ENCODE data around the gene FRMD4A.

Gene FRMD4A

GRCh38 chr10:14180911-14181566, 149.7 kb downstream of the FRMD4A start:
- TF ChIP-seq, protein P1, sequence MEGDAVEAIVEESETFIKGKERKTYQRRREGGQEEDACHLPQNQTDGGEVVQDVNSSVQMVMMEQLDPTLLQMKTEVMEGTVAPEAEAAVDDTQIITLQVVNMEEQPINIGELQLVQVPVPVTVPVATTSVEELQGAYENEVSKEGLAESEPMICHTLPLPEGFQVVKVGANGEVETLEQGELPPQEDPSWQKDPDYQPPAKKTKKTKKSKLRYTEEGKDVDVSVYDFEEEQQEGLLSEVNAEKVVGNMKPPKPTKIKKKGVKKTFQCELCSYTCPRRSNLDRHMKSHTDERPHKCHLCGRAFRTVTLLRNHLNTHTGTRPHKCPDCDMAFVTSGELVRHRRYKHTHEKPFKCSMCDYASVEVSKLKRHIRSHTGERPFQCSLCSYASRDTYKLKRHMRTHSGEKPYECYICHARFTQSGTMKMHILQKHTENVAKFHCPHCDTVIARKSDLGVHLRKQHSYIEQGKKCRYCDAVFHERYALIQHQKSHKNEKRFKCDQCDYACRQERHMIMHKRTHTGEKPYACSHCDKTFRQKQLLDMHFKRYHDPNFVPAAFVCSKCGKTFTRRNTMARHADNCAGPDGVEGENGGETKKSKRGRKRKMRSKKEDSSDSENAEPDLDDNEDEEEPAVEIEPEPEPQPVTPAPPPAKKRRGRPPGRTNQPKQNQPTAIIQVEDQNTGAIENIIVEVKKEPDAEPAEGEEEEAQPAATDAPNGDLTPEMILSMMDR (IDR thresholded peaks at IDR 0.05): no peak

DNA sequence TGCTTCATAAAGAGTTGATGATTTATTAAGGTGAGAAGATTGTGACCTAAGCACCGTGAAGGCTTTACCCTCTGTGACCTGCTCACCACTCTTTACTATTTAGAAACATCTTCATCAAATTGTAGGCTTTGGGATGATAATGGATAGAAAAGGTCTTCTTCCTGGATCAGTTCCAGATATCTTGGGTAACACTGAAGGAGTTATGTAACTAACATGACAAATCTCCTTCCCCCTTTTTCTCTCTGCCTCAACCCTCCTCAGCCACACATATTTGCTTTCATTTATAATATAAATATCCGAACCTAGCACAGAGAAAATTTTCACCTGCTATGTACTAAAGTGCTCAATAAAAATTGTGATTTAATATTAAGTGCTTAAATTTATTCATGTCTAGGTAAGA, 151.5 kb downstream of the FRMD4A start:
- TF ChIP-seq, protein P1 (IDR thresholded peaks at IDR 0.05): no peak
- H3K4me1 ChIP-seq (ENCODE audit: control insufficient read depth in 1 of 2, insufficient read depth in 1 of 2, low read depth in 1 of 2, low read length in 1 of 2): no peaks in the 10 kb centered on the region
- no peaks in the 10 kb centered on the region for H3K9me3 ChIP-seq
- no peak overlapping the region for H3K27ac ChIP-seq
- H3K4me3 ChIP-seq (ENCODE audit: low read depth in 1 of 2, low read length in 1 of 2): no peak overlapping the region
- H3K27me3 ChIP-seq: peaks cover 70% of the 10 kb centered on the region
- H3K36me3 ChIP-seq: no peaks in the 10 kb centered on the region

More at GRCh38 chr10:14180911-14181566, 149.7 kb downstream of the FRMD4A start:
- Histone ChIP-seq H3K4me3 (ENCODE audit: low read depth in 1 of 2, low read length in 1 of 2) (no peak overlapping the region), H3K27ac (no peak overlapping the region), H3K27me3 (peaks cover 52% of the 10 kb centered on the region), H3K36me3 (no peaks in the 10 kb centered on the region), H3K9me3 (no peaks in the 10 kb centered on the region), H3K4me1 (ENCODE audit: control insufficient read depth in 1 of 2, insufficient read depth in 1 of 2, low read depth in 1 of 2, low read length in 1 of 2) (no peaks in the 10 kb centered on the region)

DNA sequence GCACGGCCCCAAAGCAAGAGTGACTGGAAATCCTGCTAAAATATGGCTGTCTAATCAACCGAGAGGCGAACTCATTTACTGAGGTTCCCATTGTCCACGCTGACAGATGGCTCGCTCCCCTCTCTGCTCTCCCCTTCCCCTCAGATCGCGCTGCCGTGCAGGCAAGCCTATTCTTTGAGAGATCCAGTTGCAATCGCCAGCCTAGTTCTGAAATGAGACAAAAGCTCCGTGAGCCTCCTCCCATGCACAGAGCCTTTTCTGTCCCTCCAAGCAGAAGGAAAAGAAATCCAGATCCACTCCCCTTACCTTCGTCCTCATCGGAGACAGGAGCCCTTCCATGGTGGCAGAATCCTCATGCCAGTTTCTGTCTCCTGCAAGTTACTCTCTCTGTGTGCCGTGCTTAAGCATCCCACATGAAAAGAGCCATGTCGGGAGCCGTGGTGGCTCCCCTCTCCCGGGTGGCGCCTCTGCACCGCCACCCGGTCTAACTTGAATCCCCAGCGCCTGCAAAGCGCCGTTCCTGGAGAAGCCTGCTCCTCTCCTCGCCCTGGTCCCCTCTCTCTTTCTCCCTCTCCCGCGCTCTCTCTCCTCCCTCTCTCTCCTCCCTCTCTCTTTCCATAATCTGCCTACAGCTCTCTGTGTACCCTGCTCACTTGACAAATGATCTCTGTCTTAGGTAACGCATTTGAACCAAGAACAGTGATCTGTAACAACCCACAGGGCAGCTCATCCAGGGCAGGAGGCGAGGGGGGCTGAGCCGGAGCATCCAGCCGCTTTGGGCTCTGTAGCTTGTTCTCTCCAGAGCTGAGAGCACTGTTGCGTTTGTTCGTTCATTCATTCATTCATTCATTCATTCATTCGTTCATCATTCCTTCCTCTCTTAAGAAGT, 156.8 kb downstream of the FRMD4A start:
- no peaks in the 10 kb centered on the region for H3K9me3 ChIP-seq
- H3K36me3 ChIP-seq: no peaks in the 10 kb centered on the region
- no peak overlapping the region for H3K27ac ChIP-seq
- no peak overlapping the region for H3K4me3 ChIP-seq (ENCODE audit: low read depth in 1 of 2, low read length in 1 of 2)
- H3K27me3 ChIP-seq: peaks cover 77% of the 10 kb centered on the region
- no peaks in the 10 kb centered on the region for H3K4me1 ChIP-seq (ENCODE audit: control insufficient read depth in 1 of 2, insufficient read depth in 1 of 2, low read depth in 1 of 2, low read length in 1 of 2)
- TF ChIP-seq, protein P1 (IDR thresholded peaks at IDR 0.05): no peak

DNA sequence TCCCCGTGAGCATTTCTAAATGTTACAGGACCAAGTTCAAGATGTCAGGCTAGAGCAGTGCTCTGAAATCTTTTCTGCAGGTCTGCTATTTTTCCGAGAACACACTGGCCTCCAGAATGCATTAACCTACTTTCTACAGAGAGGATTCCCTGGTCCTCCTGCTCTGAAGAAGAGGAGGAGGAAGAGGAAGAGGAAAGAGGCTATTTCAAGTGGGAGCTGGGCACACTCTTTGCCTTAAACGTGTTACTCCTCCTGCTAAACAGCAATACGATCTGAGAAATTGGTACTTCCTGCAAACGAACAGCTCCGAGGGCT, 157.4 kb downstream of the FRMD4A start:
- Histone ChIP-seq H3K27me3 (peaks cover 77% of the 10 kb centered on the region), H3K4me1 (ENCODE audit: control insufficient read depth in 1 of 2, insufficient read depth in 1 of 2, low read depth in 1 of 2, low read length in 1 of 2) (no peaks in the 10 kb centered on the region), H3K27ac (no peak overlapping the region), H3K36me3 (no peaks in the 10 kb centered on the region), H3K9me3 (no peaks in the 10 kb centered on the region), H3K4me3 (ENCODE audit: low read depth in 1 of 2, low read length in 1 of 2) (no peak overlapping the region)
- TF ChIP-seq, protein P1 (IDR thresholded peaks at IDR 0.05): no peak

- Histone ChIP-seq H3K4me3 (ENCODE audit: low read depth in 1 of 2, low read length in 1 of 2) (no peak overlapping the region), H3K4me1 (ENCODE audit: control insufficient read depth in 1 of 2, insufficient read depth in 1 of 2, low read depth in 1 of 2, low read length in 1 of 2) (no peaks in the 10 kb centered on the region), H3K27me3 (peaks cover 74% of the 10 kb centered on the region), H3K36me3 (no peaks in the 10 kb centered on the region), H3K27ac (no peak overlapping the region), H3K9me3 (no peaks in the 10 kb centered on the region)
- TF ChIP-seq, protein P1 (IDR thresholded peaks at IDR 0.05): no peak
Observed at GRCh38 chr10:14172336-14172950, 158.3 kb downstream of the FRMD4A start.
